ENCODE data around the gene COBL.

Gene COBL

DNA sequence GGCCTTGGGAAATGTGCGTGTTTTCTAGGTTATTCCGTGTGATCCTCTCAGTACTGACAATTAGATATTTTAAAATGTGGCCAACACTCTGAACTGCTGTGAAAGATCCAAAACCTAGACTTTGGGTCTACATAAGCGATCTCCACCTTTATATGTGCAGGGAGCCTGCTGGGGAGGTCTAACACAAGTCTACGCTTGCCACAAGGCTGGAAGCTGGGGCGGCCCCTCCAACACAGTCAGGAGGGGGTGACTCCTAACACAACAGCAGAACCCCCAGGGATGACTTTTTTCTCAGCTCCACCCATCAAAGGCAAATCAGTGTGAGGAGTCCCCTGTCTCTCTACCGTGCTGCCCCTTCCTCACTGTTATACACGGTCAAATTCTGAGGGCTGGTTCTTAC, 202.6 kb downstream of the COBL start:
- DNase-seq (ENCODE audit: low spot score) = no peak

DNA sequence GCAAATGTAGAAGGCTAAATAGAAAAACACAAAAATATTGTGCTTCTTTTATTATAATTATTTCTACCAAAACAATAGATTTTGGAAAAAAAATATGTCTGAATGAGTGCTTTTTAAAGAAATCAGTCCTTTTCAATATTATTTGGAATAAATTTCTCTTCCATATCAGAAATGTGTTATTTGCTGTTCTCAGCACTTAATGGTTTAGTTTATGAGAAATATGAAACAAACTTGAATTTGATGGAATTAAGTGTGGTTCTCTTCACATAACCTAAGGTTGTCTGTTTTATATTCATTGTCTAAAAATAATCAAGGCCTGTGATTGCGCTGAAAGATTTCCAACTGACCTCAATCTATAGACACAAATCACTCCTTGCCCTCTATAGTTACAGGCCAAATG, 203.0 kb downstream of the COBL start:
- no peak for DNase-seq (ENCODE audit: low spot score)

DNA sequence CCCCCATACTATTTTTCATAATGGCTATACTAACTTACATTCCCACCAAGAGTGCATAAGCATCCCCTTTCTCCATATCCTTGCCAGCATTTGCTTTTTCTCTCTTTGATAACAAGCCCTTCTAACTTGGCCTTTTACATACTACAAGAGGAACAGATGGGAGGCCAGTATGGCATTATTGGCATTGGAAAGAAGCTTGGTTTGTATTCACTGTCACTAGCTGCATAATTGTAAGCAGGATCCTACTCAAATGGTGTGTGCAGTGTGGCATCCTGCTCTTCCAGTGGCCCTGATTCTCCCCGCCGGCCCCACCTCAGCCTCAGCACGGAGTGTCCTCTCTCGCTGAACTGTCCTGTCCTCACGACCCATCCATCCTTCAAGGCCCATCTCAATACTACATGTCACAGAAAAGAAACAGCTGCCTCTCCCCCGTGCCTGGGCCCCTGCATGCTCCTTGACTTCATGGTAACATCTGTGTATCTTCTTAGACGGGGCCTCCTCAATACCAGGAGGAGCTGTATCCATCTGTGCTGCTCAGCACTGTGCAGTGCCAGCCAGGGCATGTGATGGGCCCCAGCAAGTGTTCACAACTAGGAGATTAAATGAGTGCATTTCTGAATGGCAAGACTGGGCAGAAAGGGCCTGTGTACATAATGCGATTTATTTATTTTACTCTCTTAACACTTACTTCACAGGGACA, 205.2 kb downstream of the COBL start:
- DNase-seq (ENCODE audit: low spot score) = no peak

DNA sequence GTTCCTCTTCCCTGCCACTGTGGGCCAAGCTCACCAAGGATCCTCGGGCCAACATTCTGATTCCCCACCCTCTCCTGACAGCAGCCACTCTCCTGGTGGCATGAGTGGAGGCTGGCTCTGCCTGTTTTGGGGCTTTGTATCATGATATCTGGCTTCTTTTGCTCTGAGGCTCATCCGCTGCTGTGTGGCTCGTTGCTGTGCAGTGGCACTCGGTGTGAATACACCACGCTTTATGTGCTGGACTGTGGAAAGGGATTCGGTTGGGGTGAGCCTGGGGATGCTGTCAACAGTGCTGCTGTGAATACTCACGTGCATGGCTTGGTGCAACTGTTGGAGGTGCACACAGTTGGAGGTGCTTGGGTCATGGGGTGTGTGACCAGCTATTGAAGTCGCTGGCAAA, 208.5 kb downstream of the COBL start:
- DNase-seq (ENCODE audit: low spot score) = no peak

DNA sequence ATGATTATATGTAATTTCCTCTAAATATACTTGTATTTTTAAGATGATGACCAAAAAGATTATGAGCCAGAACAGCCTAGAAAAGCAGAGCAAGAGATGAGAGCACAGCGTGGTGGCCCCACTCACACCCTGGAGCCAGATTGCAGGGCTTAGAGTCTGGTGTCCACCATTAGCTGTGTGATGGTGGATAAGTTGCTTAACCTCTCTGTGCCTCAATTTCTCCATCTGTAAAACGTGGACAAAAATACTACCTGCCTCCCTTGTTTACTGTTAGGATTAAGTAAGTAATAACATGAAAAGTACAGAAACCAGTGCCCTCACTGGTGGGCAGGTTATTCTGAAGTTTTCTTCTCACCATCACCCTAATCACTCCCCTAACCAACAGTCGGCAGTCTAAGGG, 212.3 kb downstream of the COBL start:
- DNase-seq (ENCODE audit: low spot score) = no peak

DNA sequence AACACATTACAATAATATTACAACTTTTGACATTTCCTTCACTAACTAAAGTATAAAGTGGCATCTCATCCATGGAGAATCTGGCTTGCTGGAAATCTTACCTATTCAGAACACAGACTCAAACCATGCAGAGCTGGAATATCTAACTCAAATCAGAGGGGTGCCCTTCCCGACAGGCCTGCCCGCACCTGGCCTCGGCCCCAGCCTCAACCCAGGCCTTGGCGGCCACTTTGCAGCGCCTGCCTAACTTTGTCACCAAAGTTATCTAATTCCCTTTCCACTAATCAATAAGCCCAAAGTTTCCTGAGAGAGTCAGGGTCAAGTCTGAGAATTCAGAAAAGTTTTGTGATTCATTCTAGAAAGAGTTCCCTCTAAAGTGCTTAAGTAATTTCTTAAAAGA, 212.9 kb downstream of the COBL start:
- no peak for DNase-seq (ENCODE audit: low spot score)

DNA sequence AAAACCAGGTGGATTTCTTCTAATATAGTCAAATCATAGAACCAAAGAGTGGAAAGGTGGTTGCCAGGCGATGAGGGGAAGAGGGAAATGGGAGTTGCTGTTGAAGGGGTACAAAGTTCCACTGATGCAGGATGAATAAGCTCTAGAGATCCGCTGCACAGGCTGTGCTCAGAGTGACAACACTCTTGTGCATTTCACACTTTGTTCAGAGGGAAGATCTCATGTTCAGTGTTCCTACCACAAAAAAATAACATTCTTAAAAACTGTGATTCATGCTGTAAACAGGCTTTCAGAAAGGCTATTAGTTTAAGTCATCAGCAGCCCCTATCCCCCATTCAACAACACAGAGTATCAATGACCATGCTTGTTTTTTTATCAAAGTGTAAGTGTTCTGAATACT, 213.8 kb downstream of the COBL start:
- DNase-seq (ENCODE audit: low spot score) = no peak

DNA sequence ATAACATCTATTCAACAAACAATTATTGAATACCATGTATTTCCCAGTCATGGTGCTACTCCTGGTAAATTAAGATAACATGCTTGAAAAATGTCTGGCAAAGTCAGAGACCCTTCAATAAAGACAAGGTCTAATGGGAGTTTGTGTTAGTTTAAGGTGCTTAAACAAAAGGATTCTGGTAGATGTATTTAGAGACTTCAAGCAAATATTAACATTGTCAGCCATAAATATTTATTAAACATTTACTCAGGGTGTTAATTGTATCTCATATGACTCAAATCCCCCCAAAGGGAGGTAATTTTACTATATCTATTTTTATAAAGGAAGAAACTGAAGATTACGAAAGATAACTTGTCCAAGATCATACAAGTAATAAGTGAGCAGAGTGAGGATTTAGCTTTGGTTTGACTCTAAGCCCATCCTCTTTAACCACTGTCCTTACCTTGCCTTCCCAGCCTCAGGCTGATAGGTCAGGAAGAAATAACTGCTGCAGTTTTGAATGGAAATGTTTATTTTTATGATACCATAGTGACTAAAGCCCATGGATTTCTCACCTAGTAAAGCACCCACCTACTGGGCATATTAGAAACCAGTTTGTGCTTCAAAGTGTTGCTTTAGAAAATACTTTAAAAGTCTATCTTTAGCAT, 215.4 kb downstream of the COBL start:
- DNase-seq (ENCODE audit: low spot score) = no peak

DNA sequence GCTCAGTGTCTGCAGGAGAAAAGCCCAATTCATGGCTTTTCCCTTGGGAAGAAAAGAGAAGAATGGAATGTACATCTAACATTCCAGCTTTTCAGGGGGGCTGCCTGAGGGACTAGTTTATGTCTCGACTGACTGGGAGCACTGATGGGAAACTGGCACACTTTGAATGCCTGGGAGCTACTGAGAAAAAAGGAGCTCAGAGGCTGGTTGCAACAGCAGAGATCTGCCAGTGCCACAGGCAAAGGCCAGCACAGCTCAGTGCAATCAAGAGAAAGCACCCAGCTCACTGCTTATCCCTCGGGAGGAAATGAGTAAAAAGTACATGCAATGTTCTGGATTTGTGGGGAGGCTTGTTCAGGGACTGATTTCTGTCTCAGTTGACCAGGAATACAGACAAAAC, 226.2 kb downstream of the COBL start:
- no peak for DNase-seq (ENCODE audit: low spot score)

DNA sequence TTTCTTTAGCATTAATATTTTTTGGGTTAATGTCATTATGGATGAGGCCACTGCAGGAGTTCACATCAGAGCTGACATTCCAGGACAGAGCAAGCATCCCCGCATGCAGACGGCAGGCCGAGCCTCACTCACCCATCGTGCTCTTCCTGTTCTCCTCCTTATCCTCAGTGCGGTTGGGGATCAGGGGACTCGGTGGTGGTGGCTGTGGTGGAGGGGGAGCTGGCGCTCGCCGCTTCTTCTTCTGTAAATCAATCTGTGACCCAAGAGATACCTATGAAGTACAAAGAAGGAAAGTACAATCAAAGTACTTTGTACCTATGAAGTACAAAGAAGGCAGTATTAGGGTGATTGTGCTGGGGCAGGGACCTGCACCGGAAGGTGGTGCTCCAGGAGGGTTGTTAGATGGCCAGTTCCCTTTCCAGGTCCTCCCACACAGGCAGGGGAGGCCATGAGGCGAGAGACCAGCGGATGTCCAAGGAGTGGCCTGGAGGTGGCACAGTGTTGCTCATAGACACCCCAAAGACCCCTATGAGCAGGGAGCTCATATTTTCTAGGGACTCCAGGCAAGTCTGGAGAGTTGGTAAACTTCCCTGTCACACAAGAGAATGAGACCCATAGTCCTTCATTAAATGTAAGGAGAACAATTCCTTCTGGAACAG, 231.4 kb downstream of the COBL start:
- no peak for DNase-seq (ENCODE audit: low spot score)

DNA sequence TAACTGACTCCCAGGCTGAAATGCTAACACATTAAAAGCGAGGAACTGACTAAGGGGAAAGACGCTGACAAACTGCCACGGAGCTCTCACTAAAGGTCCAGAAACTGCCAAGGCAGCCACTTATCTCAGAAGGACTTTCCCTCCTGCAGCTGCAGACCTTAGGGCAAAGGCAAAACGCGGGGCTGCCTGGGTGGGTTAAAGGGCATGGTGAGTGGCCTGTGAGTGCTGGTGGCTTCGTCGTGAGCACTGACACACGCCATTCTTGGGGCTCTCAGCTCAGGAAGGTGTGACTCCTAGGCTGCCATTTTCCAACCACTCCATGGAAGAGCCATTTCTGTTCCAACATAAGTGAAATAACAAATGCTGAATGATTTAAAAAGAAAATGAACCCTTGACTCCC, 232.5 kb downstream of the COBL start:
- DNase-seq (ENCODE audit: low spot score) = no peak

DNA sequence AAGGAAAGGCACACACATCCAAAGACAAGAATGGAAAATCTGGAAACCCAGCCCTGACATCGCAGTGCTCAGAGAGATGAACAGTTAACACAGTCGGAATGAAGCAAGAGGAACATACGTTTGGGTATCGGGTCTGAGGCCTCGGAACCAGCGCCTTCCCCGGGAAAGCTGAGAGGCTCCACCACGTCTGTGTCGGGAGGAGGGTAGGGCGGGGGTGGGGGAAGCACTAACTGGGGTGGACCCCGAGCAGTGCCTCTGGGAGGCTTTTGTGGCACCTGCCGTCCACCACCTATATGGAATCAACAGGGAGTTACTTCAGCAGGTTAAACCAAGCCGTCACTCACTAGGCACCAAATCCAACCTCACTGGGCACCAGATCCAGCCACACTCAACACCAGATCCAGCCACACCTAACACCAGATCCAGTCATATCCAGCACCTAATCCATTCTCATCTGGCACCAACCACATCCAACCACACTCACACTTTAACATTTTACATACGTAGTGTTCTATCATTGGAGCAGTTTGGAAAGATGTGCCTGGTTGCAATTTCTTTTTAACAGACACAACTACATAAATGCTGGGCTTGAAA, 233.6 kb downstream of the COBL start:
- DNase-seq (ENCODE audit: low spot score) = no peak

DNA sequence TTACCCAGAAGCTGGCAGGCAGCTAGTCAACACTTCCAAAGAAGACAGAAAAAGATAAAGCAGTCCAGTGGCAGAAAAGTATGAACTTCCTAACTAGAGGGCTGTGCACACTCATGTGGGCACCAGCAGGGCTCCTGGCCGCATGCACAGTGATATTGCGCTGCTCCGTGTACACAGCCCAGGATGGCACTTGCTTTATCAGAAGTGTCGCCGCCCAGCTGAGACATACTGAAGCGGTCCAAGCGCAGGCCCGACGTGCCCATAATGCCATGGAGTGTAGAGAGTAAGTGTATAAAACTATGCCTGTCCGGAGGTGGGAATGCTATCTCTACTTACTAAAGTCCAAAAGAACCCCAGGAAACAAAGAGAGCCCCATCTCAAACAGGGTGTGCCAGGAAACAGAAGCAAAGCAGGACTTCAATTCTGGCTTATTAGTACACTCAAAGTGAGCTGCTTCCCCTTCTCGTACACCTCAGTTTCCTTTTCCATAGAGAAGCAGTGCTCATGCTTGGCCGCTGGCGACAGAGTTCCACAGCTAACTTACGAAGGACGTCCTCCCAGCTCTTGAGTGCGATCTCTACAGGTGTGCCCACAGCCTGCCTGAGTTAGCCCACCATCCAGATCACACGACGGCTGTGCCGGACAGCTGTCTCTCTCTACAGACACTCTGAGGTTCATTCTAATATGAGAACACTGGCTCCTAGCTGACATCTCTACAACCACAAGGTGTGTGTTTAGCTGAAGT, 234.3 kb downstream of the COBL start:
- no peak for DNase-seq (ENCODE audit: low spot score)

DNA sequence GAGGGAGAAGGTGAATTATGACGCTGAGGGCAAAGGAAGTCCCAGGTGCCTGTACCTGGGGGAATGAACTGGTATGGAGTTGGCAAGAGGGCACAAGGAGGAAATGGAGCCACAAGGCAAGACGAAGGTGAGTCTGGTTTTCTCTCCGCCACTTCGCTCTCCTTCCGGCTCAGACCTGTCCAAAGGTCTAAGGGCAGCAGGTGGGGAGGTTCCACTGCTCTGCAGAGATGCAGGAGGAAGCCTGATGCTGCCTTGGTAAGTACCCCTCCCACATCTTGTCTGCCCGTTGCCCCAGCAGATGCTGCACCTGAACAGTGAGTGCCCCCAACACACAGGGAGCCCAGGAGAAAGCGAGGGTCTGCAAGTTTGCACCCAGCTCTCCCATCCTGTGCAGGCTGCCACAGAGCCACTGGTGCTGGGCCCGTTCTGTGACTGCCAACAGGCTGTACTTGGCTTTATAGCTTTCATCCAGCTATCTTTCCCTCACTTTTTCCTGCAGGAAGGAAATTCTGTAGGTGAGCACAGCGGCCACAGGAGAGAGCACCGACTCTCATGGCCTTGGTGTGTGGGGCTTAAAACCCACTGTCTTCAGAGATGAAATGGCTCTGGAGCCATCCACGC, 235.2 kb downstream of the COBL start:
- DNase-seq (ENCODE audit: low spot score) = no peak

DNA sequence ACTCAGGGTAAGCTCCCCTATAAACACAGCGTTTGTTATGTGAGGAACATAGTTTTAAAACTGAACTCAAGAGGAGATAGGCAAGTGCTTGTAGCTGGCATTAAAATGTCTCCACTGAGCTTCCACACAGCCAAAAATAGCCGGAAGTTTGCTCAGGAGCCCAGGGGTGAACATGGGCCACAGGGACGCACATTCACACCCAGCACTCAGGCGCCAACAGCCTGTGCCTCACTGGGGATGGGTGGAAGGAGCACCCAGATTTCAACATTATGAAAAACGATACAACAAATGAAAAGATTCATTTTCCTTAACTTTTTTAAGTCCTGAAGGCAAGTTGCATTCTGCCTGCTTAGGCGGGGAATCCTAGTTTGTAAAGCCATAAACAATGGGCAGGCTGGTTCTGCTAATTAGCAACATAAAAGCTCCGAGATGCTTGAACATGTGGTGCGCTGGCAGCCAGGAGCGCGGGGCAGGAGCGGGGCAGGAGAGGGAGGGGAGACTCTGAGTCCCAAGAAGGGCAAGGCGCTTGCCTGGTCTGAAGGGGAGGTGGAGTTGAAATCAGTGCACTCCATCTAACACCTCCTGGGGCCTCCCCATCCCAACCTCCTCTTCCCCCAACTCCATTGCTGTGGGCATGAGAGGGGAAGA, 235.9 kb downstream of the COBL start:
- DNase-seq (ENCODE audit: low spot score) = no peak

DNA sequence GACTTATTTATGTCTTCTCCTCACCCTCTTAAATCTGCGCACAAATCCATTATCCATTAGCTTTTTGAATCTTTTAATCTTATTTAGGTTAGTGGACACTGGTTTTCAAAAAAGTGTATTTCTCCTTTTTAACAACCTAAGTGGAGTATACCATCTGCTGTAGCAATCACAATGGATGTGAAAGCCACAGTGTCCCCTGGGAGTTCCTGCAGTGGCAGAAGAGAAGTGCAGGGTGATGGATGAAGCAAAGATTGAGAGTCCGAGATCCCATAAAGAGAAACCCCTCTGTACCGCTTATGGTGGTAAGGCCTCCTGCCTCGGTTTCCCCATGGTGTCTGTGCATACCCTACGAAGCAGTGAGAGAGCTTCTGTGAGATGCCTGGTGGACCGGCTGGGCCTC, 236.4 kb downstream of the COBL start:
- DNase-seq (ENCODE audit: low spot score) = no peak

DNA sequence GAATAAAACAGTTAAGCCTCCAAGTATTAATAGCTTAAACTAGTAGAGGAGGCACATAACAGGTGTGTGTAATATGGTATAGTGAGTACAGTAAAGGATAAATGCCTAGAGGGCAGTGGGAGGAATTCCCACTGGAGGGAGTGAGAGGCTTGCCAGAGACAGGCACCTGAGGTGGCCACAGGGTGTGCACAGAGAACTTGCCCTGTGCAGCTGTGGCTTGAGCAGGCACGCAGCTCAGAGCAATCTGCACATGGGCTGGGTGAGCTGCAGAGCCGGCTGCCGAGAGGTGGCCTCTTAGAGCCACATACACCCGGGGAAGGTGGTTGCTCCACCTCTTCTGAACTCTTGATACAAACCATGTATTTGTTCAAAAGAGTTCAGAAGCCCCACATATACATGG, 237.1 kb downstream of the COBL start:
- no peak for DNase-seq (ENCODE audit: low spot score)

DNA sequence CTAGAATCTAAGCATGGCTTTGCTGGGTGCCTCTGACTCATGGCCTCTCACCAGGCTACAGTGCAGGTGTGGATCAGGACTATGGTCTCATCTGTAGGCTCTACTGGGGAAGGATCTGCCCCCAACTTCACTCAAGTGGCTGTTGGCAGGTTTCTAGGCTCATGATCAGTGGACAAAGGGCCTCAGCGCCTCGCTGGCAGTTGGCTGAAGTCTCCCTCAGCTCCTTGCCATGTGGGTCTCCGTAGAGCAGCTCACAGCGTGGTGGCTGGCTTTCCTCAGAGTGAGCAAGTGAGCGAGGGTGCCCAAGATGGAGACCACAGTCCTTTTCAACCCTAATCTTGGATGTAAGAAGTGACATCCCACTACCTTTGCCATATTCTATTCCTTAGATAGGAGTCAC, 238.0 kb downstream of the COBL start:
- no peak for DNase-seq (ENCODE audit: low spot score)

DNA sequence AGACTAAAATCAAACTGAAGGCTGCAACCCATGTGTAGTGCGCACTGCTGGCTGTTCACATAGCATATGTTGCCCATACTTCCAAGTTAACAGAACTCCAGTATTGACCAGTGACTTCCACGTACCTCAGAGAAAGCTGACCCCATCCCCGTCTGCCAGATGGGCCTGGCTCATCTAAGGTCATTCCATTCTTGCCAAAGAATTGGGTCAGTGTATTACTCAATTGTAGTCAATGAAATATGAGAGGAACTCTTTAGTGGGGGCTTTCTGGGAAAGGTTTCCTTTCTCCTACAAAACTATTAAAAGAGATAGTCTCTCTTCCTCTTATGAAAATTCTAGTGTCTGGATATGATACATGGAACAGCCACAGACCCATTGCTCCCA, 238.6 kb downstream of the COBL start:
- no peak for DNase-seq (ENCODE audit: low spot score)

DNA sequence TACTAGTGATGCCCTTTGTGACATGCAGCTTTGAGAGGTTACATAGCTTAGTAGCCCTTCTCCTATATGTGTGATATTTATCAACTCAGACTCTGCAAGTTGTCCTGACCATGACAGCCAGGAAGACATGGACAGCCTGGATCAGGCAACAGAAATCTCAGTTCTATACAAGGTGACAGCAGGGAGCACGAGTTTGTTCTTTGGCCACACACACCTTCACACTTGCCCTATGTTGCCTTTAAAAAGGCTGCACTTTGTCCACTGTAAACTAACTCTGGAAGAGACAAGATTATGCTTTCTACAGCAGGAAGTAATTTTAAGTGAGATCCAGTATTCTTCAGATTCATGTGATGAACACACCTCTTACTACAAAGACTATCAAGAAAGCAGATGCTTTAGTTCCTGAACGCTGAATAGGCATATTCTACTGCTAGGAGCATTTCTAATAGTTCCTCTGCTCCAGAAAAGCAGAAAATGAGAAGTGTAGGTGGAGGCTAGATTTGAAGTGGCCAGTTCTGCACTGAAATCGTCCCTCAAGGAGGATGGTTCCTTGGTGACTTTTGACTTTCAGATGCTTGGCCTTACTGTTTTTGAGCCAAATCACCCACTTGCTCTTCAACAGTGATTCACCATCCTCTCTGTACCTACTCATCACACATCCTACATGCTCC, 239.2 kb downstream of the COBL start:
- no peak for DNase-seq (ENCODE audit: low spot score)

All from hematopoietic multipotent progenitor cell treated with erythropoietin and hydrocortisone succinate and interleukin-3 and kit ligand, for 15 days (in vitro differentiated cells).